ENCODE data around the gene RSF1. TPM values are rescaled to one million over a fixed set of nuclear protein-coding genes. Genes with fewer than 3 reads are reported as not detected.
"Not testable (repeated sequence)": the region's sequence is repeated elsewhere in the genome, so short reads cannot be mapped to it uniquely, and the experiment has no call there.

Gene RSF1
- total RNA-seq, 4 donors from 2014 or later: 32.2 to 51.5 (median 46.9) TPM

GRCh38 chr11:77854838-77855237 is 34.3 kb upstream of the RSF1 start:
- WGBS, 2 donors: 93 to 95% methylated on average over 1 to 2 of the region's 2 CpGs
- no peak for DNase-seq (ENCODE audit: low spot score in 2 of 2)
- TF ChIP-seq, protein P1, sequence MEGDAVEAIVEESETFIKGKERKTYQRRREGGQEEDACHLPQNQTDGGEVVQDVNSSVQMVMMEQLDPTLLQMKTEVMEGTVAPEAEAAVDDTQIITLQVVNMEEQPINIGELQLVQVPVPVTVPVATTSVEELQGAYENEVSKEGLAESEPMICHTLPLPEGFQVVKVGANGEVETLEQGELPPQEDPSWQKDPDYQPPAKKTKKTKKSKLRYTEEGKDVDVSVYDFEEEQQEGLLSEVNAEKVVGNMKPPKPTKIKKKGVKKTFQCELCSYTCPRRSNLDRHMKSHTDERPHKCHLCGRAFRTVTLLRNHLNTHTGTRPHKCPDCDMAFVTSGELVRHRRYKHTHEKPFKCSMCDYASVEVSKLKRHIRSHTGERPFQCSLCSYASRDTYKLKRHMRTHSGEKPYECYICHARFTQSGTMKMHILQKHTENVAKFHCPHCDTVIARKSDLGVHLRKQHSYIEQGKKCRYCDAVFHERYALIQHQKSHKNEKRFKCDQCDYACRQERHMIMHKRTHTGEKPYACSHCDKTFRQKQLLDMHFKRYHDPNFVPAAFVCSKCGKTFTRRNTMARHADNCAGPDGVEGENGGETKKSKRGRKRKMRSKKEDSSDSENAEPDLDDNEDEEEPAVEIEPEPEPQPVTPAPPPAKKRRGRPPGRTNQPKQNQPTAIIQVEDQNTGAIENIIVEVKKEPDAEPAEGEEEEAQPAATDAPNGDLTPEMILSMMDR (IDR thresholded peaks at IDR 0.05): no peak
- no peak for TF ChIP-seq POLR2A (IDR thresholded peaks at IDR 0.05)
- H3K4me3 ChIP-seq (ENCODE audit: low read depth, poor library complexity, severe bottlenecking): no peak overlapping the region
- intact Hi-C loops (cut with DNase I; ENCODE audit: low total_unique reads): no loop called here

- intact Hi-C loops (cut with DNase I; ENCODE audit: low total_unique reads): no loop called here
- no peak for DNase-seq (ENCODE audit: low spot score in 2 of 2)
- WGBS, 2 donors: 61 to 83% methylated on average over 1 of the region's 1 CpG
- H3K4me3 ChIP-seq (ENCODE audit: low read depth, poor library complexity, severe bottlenecking): no peak overlapping the region
- no peak for TF ChIP-seq POLR2A (IDR thresholded peaks at IDR 0.05)
- TF ChIP-seq, protein P1 (IDR thresholded peaks at IDR 0.05): no peak
Measured at GRCh38 chr11:77851503-77851902, 31.0 kb upstream of the RSF1 start.

DNA sequence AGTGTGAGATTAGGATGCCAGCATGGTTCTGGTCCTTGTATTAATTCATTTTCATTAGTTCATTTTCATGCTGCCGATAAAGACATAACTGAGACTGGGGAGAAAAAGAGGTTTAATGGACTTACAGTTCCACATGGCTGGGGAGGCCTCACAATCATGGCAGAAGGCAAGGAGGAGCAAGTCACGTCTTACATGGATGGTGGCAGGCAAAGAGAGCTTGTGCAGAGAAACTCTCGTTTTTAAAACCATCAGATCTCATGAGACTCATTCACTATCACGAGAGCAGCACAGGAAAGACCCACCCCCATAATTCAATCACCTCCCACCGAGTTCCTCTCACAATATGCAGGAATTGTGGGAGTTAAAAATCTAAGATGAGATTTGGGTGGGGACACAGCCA is 23.2 kb upstream of the RSF1 start:
- intact Hi-C loops (cut with DNase I; ENCODE audit: low total_unique reads); DNase-seq (ENCODE audit: low spot score in 2 of 2); H3K4me3 ChIP-seq (ENCODE audit: low read depth, poor library complexity, severe bottlenecking): not testable (repeated sequence)
- WGBS, 2 donors: 93 to 94% methylated on average over 5 of the region's 5 CpGs

GRCh38 chr11:77842441-77843121 is 22.1 kb upstream of the RSF1 start:
- intact Hi-C loops (cut with DNase I; ENCODE audit: low total_unique reads): no loop called here
- WGBS, 2 donors: 78 to 86% methylated on average over 1 of the region's 1 CpG
- no peak for TF ChIP-seq POLR2A (IDR thresholded peaks at IDR 0.05)
- H3K4me3 ChIP-seq (ENCODE audit: low read depth, poor library complexity, severe bottlenecking): no peak overlapping the region
- no peak for DNase-seq (ENCODE audit: low spot score in 2 of 2)

GRCh38 chr11:77833302-77833701 is 12.8 kb upstream of the RSF1 start:
- TF ChIP-seq, protein P1 (IDR thresholded peaks at IDR 0.05): no peak
- no peak for TF ChIP-seq POLR2A (IDR thresholded peaks at IDR 0.05)

GRCh38 chr11:77828926-77829325 is 8.4 kb upstream of the RSF1 start:
- no peak overlapping the region for H3K4me3 ChIP-seq (ENCODE audit: low read depth, poor library complexity, severe bottlenecking)
- DNase-seq (ENCODE audit: low spot score in 2 of 2): no peak
- intact Hi-C loops (cut with DNase I; ENCODE audit: low total_unique reads): no loop called here
- TF ChIP-seq POLR2A (IDR thresholded peaks at IDR 0.05): no peak
- TF ChIP-seq, protein P1 (IDR thresholded peaks at IDR 0.05): no peak
- 97 to 98% methylated on average over 2 of the region's 2 CpGs for WGBS, 2 donors

More at GRCh38 chr11:77833302-77833701, 12.8 kb upstream of the RSF1 start:
- no peak overlapping the region for H3K4me3 ChIP-seq (ENCODE audit: low read depth, poor library complexity, severe bottlenecking)
- WGBS, 2 donors: 95 to 96% methylated on average over 4 of the region's 4 CpGs
- DNase-seq (ENCODE audit: low spot score in 2 of 2): no peak
- intact Hi-C loops (cut with DNase I; ENCODE audit: low total_unique reads): no loop called here

GRCh38 chr11:77823775-77824174 is 3.3 kb upstream of the RSF1 start:
- WGBS, 2 donors: 38 to 43% methylated on average over 1 of the region's 1 CpG
- TF ChIP-seq POLR2A (IDR thresholded peaks at IDR 0.05): no peak
- TF ChIP-seq, protein P1 (IDR thresholded peaks at IDR 0.05): no peak
- H3K4me3 ChIP-seq (ENCODE audit: low read depth, poor library complexity, severe bottlenecking): no peak overlapping the region
- intact Hi-C loops (cut with DNase I; ENCODE audit: low total_unique reads): no loop called here
- no peak for DNase-seq (ENCODE audit: low spot score in 2 of 2)

- intact Hi-C loops (cut with DNase I; ENCODE audit: low total_unique reads); H3K4me3 ChIP-seq (ENCODE audit: low read depth, poor library complexity, severe bottlenecking); DNase-seq (ENCODE audit: low spot score in 2 of 2): not testable (repeated sequence)
- 50 to 54% methylated on average over 13 of the region's 13 CpGs for WGBS, 2 donors
Measured at GRCh38 chr11:77822126-77822525, 1.6 kb upstream of the RSF1 start.
